A549 (cell line): Measurements from ENCODE around the gene SYTL2. TPM values are rescaled to one million over a fixed set of nuclear protein-coding genes. Genes with fewer than 3 reads are reported as not detected.

Experiments used
- ATAC-seq, 2 experiments: fragments of 200-7000 bp in 1 of 2; fragments of >200 bp in 1 of 2; cut with Nextera tagmentation in 1 of 2; cut with Tn5 transposase in 1 of 2; 3 replicates each; pipeline versions ENCODE4 v1.8.0 to v1.9.1; 2018 to 2020; ENCODE audit warnings: mild to moderate bottlenecking in 1 of 2, moderate library complexity in 1 of 2
- CTCF ChIA-PET: fragments of 300-600 bp; sonication (Branson Sonifier 250); formaldehyde crosslinking; extraction: SDS; loops from one replicate; lab custom pipeline; 2021; ENCODE audit warnings: antibody characterized with exemption, inconsistent platforms; lab: Yijun Ruan, JAX
- POLR2A ChIA-PET: fragments of 350-600 bp; formaldehyde crosslinking; extraction: SDS; loops from one replicate; lab custom pipeline; 2021; ENCODE audit warnings: antibody characterized with exemption, inconsistent platforms; lab: Yijun Ruan, JAX
- DNase-seq, 2 experiments: peaks; one replicate each; pipeline versions ENCODE4 v3.0.0 to v3.0.0-alpha.2; 2011 to 2016; ENCODE audit warnings: low read depth in 1 of 2, low spot score in 1 of 2
- FAIRE-seq: peaks from 2 replicates; lab custom pipeline; 2011; peaks lifted over from hg19 to GRCh38; lab: Jason Lieb, UNC
- H3K27ac ChIP-seq, 2 experiments: fragments of >200 bp; sonication (Bioruptor Twin); formaldehyde crosslinking; 3 replicates each; pipeline ENCODE4 v1.5.1; 2016 to 2017
- H3K4me1 ChIP-seq: fragments of >200 bp; sonication (Bioruptor Twin); formaldehyde crosslinking; 3 replicates; pipeline ENCODE4 v1.6.1; 2016
- H3K4me2 ChIP-seq: fragments of >200 bp; sonication (Bioruptor Twin); formaldehyde crosslinking; 3 replicates; pipeline ENCODE4 v1.6.1; 2016
- H3K4me3 ChIP-seq: fragments of >200 bp; sonication (Bioruptor Twin); formaldehyde crosslinking; 3 replicates; pipeline ENCODE4 v1.5.1; 2016
- H3K9me3 ChIP-seq: fragments of >200 bp; sonication (Bioruptor Twin); formaldehyde crosslinking; 3 replicates; pipeline ENCODE4 v1.6.1; 2016
- ATOH8 ChIP-seq: fragments of 250-450 bp; sonication (Bioruptor Pico); IDR thresholded peaks from 2 replicates; pipeline ENCODE4 v1.5.0; 2020; ENCODE audit warnings: low read depth, mild to moderate bottlenecking, moderate library complexity
- CBX2 ChIP-seq: fragments of 200-600 bp; sonication (generic); IDR thresholded peaks from 2 replicates; pipeline ENCODE4 v1.6.1; 2016; ENCODE audit warnings: low read depth, mild to moderate bottlenecking, borderline replicate concordance
- CBX8 ChIP-seq: fragments of 200-600 bp; sonication (generic); IDR thresholded peaks from 2 replicates; pipeline ENCODE4 v1.6.1; 2016
- CEBPB ChIP-seq, 2 experiments: fragments of >200 bp in 1 of 2; sonication (Bioruptor Twin) in 1 of 2; formaldehyde crosslinking in 1 of 2; IDR thresholded peaks; 2 replicates each; pipeline ENCODE4 v1.6.1; 2012 to 2016
- CHD2 ChIP-seq: fragments of 150-350 bp; IDR thresholded peaks from 2 replicates; pipeline ENCODE4 v1.6.1; 2014; ENCODE audit warnings: low read length; ENCODE audit not compliant: partially characterized antibody
- E2F6 ChIP-seq: IDR thresholded peaks from 2 replicates; pipeline ENCODE4 v1.6.1; 2012; ENCODE audit warnings: low read depth, borderline replicate concordance
- EHF ChIP-seq: fragments of 250-450 bp; sonication (Bioruptor Pico); IDR thresholded peaks from 2 replicates; pipeline ENCODE4 v1.5.0; 2020; ENCODE audit warnings: mild to moderate bottlenecking
- ELK1 ChIP-seq: fragments of 150-350 bp; IDR thresholded peaks from 2 replicates; pipeline ENCODE4 v1.6.1; 2014; ENCODE audit warnings: low read depth, mild to moderate bottlenecking, low read length
- EP300 ChIP-seq, 2 experiments: fragments of >200 bp; sonication (Bioruptor Twin); formaldehyde crosslinking; IDR thresholded peaks; 2 replicates in 1 of 2; 3 replicates in 1 of 2; pipeline ENCODE4 v1.6.1; 2016 to 2017
- FOSB ChIP-seq: fragments of 250-450 bp; sonication (Bioruptor Pico); IDR thresholded peaks from 2 replicates; pipeline ENCODE4 v1.5.0; 2020; ENCODE audit warnings: mild to moderate bottlenecking, moderate library complexity
- FOSL2 ChIP-seq, 2 experiments: fragments of 450-650 bp in 1 of 2; fragments of >200 bp in 1 of 2; sonication (Bioruptor Twin) in 1 of 2; formaldehyde crosslinking; IDR thresholded peaks; 2 replicates each; pipeline versions ENCODE4 v1.5.0 to v1.6.1; 2016 to 2020; ENCODE audit warnings: mild to moderate bottlenecking in 1 of 2, moderate library complexity in 1 of 2
- FOXS1 ChIP-seq: fragments of 250-450 bp; sonication (Bioruptor Pico); IDR thresholded peaks from 2 replicates; pipeline ENCODE4 v1.5.0; 2020; ENCODE audit warnings: mild to moderate bottlenecking, moderate library complexity
- JUNB ChIP-seq: fragments of >200 bp; sonication (Bioruptor Twin); formaldehyde crosslinking; IDR thresholded peaks from 2 replicates; pipeline ENCODE4 v1.6.1; 2016
- KDM1A ChIP-seq: fragments of 200-600 bp; sonication (generic); IDR thresholded peaks from 2 replicates; pipeline ENCODE4 v1.6.1; 2016; ENCODE audit warnings: low read depth, mild to moderate bottlenecking
- KDM5A ChIP-seq: fragments of 200-600 bp; sonication (generic); IDR thresholded peaks from 2 replicates; pipeline ENCODE4 v1.6.1; 2016; ENCODE audit warnings: antibody characterized with exemption, mild to moderate bottlenecking
- MAFK ChIP-seq: fragments of 450-650 bp; IDR thresholded peaks from 2 replicates; pipeline ENCODE4 v1.6.1; 2014; ENCODE audit not compliant: partially characterized antibody
- MAZ ChIP-seq: fragments of 150-350 bp; IDR thresholded peaks from 2 replicates; pipeline ENCODE4 v1.6.1; 2014; ENCODE audit warnings: antibody characterized with exemption, low read depth, low read length, borderline replicate concordance
- MYC ChIP-seq: IDR thresholded peaks from 2 replicates; pipeline ENCODE4 v1.6.1; 2012; ENCODE audit warnings: mild to moderate bottlenecking, inconsistent platforms, low read length, improper control_type of control experiment, borderline replicate concordance
- NFE2L2 ChIP-seq: fragments of 150-350 bp; conservative IDR thresholded peaks from 2 replicates; pipeline ENCODE4 v1.6.1; 2014; ENCODE audit warnings: low read length
- NR3C1 ChIP-seq: fragments of >200 bp; sonication (Bioruptor Twin); formaldehyde crosslinking; IDR thresholded peaks from 3 replicates; pipeline ENCODE4 v1.6.1; 2017
- RAD21 ChIP-seq, 2 experiments: fragments of >200 bp in 1 of 2; sonication (Bioruptor Twin) in 1 of 2; formaldehyde crosslinking in 1 of 2; IDR thresholded peaks in 1 of 2; conservative IDR thresholded peaks in 1 of 2; 2 replicates in 1 of 2; 3 replicates in 1 of 2; pipeline ENCODE4 v1.6.1; 2012 to 2018; ENCODE audit warnings: inconsistent platforms in 1 of 2
- RARB ChIP-seq: fragments of 250-450 bp; sonication (Bioruptor Pico); IDR thresholded peaks from 2 replicates; pipeline ENCODE4 v1.8.0; 2021; ENCODE audit warnings: mild to moderate bottlenecking, moderate library complexity
- TP53 ChIP-seq: fragments of 250-450 bp; sonication (Bioruptor Pico); IDR thresholded peaks from 2 replicates; pipeline ENCODE4 v1.5.0; 2021; ENCODE audit warnings: mild to moderate bottlenecking, moderate library complexity
- USF2 ChIP-seq: fragments of 450-650 bp; IDR thresholded peaks from 2 replicates; pipeline ENCODE4 v1.6.1; 2014; ENCODE audit warnings: antibody characterized with exemption
- ZNF302 ChIP-seq: fragments of 250-450 bp; sonication (Bioruptor Pico); IDR thresholded peaks from 2 replicates; pipeline ENCODE4 v1.9.0; 2021; ENCODE audit warnings: inconsistent platforms, mild to moderate bottlenecking, moderate library complexity
- ZSCAN20 ChIP-seq: fragments of 250-450 bp; sonication (Bioruptor Pico); IDR thresholded peaks from 2 replicates; pipeline ENCODE4 v1.8.0; 2022; ENCODE audit warnings: mild to moderate bottlenecking, moderate library complexity
- WGBS: methylation state at CpG from one replicate; pipeline ENCODE4 v1.1.6; 2017; ENCODE audit errors: missing lambda C conversion rate; 5-methylcytosine and 5-hydroxymethylcytosine counted together
- polyA plus RNA-seq, 4 experiments: library from polyadenylated mRNA; depleted of rRNA in 3 of 4; stranded (reverse); fragments of >200 nt; fragmentation: RNase III in 1 of 4; extraction: RNeasy Plus Mini Kit Qiagen cat#74134 plus additional on column Dnase treatment in 1 of 4; gene quantifications; 2 replicates in 3 of 4; 3 replicates in 1 of 4; pipeline ENCODE4 v1.2.3, GENCODE V29; 2011 to 2017
- TF ChIP-seq, protein P1 (sequence below): fragments of >200 bp; sonication (Bioruptor Twin); formaldehyde crosslinking; IDR thresholded peaks from 3 replicates; pipeline ENCODE4 v1.6.1; 2016
- TF ChIP-seq, protein P2 (sequence below): IDR thresholded peaks from 2 replicates; pipeline ENCODE4 v1.6.1; 2012
- TF ChIP-seq, protein P3 (sequence below): IDR thresholded peaks from 2 replicates; pipeline ENCODE4 v1.6.1; 2012

The SYTL2 gene
- polyA plus RNA-seq, 2 of the 4 experiments (the other 2 are of a cell fraction) = 11.6 to 34.2 TPM

GRCh38 chr11:85647604-85648299 lies 163.2 kb downstream of the SYTL2 start, which contains the start of gene TMEM126A (continued):
- TF ChIP-seq TP53 (CRISPR knock-in tag) (no peak; the same call in 1 of the 2 replicates), ELK1 (no peak), MAZ (no peak), E2F6 (peak; percentile 56; the same call in 1 of the 2 replicates), ATOH8 (CRISPR knock-in tag) (no peak), CBX2 (no peak), RARB (CRISPR knock-in tag) (no peak), ZSCAN20 (CRISPR knock-in tag) (0 out of 2 replicates have a peak, but pooled peaks have one; percentile 31), KDM5A (peak; percentile 97), CHD2 (no peak), FOSL2 (IDR thresholded peaks at IDR 0.05) (no peak), FOSL2 (CRISPR knock-in tag; IDR thresholded peaks at IDR 0.05) (no peak), MYC (no peak), ZNF302 (no peak), USF2 (peak; percentile 22; the same call in 1 of the 2 replicates), EP300 (IDR thresholded peaks at IDR 0.05) (no peak), NFE2L2 (no peak), MAFK (no peak), CEBPB (IDR thresholded peaks at IDR 0.05) (peak in 1 of 2 experiments; percentile 33; a peak in 1 of 4 replicates), EHF (CRISPR knock-in tag) (no peak), JUNB (no peak)
- TF ChIP-seq, protein P1, sequence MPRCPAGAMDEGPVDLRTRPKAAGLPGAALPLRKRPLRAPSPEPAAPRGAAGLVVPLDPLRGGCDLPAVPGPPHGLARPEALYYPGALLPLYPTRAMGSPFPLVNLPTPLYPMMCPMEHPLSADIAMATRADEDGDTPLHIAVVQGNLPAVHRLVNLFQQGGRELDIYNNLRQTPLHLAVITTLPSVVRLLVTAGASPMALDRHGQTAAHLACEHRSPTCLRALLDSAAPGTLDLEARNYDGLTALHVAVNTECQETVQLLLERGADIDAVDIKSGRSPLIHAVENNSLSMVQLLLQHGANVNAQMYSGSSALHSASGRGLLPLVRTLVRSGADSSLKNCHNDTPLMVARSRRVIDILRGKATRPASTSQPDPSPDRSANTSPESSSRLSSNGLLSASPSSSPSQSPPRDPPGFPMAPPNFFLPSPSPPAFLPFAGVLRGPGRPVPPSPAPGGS = peak; percentile 66; the same call in 1 of the 3 replicates
- TF ChIP-seq, protein P2, sequence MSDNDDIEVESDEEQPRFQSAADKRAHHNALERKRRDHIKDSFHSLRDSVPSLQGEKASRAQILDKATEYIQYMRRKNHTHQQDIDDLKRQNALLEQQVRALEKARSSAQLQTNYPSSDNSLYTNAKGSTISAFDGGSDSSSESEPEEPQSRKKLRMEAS = peak; percentile 82

- peak in 1 of 2 experiments; percentile 35; a peak in 3 of 6 replicates for ATAC-seq
- peak overlapping the region; percentile 75 for H3K4me3 ChIP-seq
- peak overlapping the region; percentile 86 to 89 for H3K27ac ChIP-seq
- POLR2A ChIA-PET = interaction anchor here (0.6 to 3.5 kb wide), 7 partner anchors 9 to 197 kb away, joined by 3 to 37 read pairs (median 20); partner anchors contain the start of genes CREBZF, DLG2 and TMEM126B
- no peak for TF ChIP-seq JUNB
- no peak for TF ChIP-seq E2F6
- no peak for TF ChIP-seq MAZ
- no peak for TF ChIP-seq KDM1A
- no peak for TF ChIP-seq KDM5A
- no peak for TF ChIP-seq FOXS1 (CRISPR knock-in tag)
- no peak for TF ChIP-seq EP300 (IDR thresholded peaks at IDR 0.05)
- TF ChIP-seq, protein P3, sequence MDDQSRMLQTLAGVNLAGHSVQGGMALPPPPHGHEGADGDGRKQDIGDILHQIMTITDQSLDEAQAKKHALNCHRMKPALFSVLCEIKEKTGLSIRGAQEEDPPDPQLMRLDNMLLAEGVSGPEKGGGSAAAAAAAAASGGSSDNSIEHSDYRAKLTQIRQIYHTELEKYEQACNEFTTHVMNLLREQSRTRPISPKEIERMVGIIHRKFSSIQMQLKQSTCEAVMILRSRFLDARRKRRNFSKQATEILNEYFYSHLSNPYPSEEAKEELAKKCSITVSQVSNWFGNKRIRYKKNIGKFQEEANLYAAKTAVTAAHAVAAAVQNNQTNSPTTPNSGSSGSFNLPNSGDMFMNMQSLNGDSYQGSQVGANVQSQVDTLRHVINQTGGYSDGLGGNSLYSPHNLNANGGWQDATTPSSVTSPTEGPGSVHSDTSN = no peak
- no peak for TF ChIP-seq FOSB
- no peak for TF ChIP-seq RAD21 (conservative IDR thresholded peaks at IDR 0.05 in 1 of 2, IDR thresholded peaks at IDR 0.05 in 1 of 2)
- no peak for TF ChIP-seq CBX8
- TF ChIP-seq NR3C1 = no peak
- TF ChIP-seq, all 56 proteins: peak for 0
- no peaks in the 10 kb centered on the region for H3K9me3 ChIP-seq
- DNase-seq (no peak), FAIRE-seq (no peak)
- 5% methylated on average over 2 of the region's 2 CpGs for WGBS
- peaks cover 18% of the 10 kb centered on the region; the same call in 2 of the 3 replicates for H3K4me1 ChIP-seq
- CTCF ChIA-PET = interaction anchor here (0.6 to 2.1 kb wide), 7 partner anchors 10 to 208 kb away, joined by 3 to 6 read pairs (median 3); partner anchors contain the start of gene CCDC83
- H3K4me2 ChIP-seq = peak overlapping the region; percentile 87
These were observed 163.9 kb downstream of the SYTL2 start for GRCh38 chr11:85647078-85647477.
